Skin epidermis (tissue), 12 donors: ENCODE results near the gene EEF2KMT.
"Not testable (repeated sequence)": the region's sequence is repeated elsewhere in the genome, so short reads cannot be mapped to it uniquely, and the experiment has no call there.

Experiments used
- H3K27ac ChIP-seq, 21 experiments: fragments of 200-600 bp; sonication (generic) in 11 of 21; one replicate each; pipeline ENCODE4 v1.5.0; 2020; ENCODE audit warnings: mild to moderate bottlenecking in 3 of 21, inconsistent platforms in 2 of 21, moderate library complexity in 2 of 21
- H3K4me3 ChIP-seq, 7 experiments: fragments of 200-600 bp; sonication (generic) in 2 of 7; one replicate each; pipeline ENCODE4 v1.5.0; 2020; ENCODE audit warnings: inconsistent platforms in 2 of 7, mild to moderate bottlenecking in 2 of 7, moderate library complexity in 1 of 7

The EEF2KMT gene

DNA sequence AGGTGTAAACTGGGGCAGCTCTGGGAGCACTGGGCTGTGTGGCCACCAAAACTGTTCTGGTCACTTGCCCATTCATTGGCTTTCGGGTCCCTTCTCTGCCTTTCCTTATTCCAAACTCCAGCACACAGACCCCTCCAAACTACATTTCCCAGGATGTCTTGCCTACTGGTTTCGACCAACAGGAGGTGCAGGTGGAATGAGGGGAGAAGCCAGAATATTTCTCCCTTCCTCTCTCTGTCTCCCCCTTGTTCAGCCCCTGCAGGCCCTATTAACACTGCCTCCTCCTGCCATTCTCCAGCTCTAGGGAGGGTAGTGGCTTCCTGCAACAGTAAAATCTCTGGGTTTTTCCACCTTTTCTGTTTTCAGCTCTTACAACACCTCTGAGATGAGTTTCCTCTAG is 50.7 kb downstream of the EEF2KMT start:
- H3K4me3 ChIP-seq, result no peak overlapping the region
- no peak overlapping the region for H3K27ac ChIP-seq

DNA sequence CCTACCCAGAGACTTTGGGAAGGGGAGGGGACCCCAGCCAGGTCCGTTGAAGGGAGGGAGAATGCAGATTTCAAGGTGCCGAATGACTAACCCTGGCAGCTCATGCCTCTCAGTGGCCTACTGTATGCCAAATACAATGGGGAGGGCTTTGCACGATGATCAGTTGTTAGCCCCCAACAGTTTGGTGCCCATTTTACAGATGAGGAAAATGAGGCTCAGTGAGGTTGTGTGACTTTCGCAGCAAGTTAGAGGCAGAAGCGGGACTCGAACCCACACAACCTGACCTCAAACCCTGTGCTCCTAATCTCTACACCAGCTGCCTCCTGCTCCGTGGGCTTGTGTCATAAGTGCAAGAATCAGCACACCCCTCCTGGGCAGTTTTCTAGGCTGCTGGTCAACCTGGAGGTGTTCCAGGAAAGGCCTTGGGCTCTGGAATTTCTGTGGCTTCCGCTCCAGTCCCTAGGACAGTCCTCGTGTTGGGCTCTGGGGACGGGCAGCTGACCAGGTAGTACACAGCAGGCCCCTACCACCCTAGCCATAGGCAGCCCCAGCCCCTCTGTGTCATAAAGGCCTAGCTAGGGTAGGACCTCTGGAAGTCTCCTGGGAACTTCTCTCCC is 52.0 kb downstream of the EEF2KMT start:
- Histone ChIP-seq H3K4me3 (no peak overlapping the region), H3K27ac (no peak overlapping the region)

DNA sequence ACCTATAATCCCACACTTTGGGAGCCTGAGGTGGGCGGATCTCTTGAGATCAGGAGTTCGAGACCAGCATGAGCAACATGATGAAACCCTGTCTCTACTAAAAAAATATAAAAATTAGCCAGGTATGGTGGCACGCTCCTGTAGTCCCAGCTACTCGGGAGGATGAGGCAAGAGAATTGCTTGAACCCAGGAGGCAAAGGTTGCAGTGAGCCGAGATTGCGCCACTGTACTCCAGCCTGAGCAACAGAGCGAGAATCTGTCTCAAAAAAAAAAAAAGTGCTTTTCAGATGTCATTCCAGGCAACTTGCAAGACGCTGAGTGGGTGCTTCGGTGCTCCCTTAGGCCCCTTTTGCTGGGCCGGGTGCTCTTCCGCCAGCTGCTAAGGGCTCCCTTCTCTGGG is 53.0 kb downstream of the EEF2KMT start:
- not testable (repeated sequence) for H3K4me3 ChIP-seq, H3K27ac ChIP-seq

GRCh38 chr16:5044011-5044540 is 53.5 kb downstream of the EEF2KMT start:
- no peak overlapping the region for H3K4me3 ChIP-seq
- H3K27ac ChIP-seq, result no peak overlapping the region

GRCh38 chr16:5042574-5043171 is 54.9 kb downstream of the EEF2KMT start:
- Histone ChIP-seq H3K4me3 (no peak overlapping the region), H3K27ac (no peak overlapping the region)

GRCh38 chr16:5041600-5042133 is 55.9 kb downstream of the EEF2KMT start:
- Histone ChIP-seq H3K27ac (no peak overlapping the region), H3K4me3 (no peak overlapping the region)

DNA sequence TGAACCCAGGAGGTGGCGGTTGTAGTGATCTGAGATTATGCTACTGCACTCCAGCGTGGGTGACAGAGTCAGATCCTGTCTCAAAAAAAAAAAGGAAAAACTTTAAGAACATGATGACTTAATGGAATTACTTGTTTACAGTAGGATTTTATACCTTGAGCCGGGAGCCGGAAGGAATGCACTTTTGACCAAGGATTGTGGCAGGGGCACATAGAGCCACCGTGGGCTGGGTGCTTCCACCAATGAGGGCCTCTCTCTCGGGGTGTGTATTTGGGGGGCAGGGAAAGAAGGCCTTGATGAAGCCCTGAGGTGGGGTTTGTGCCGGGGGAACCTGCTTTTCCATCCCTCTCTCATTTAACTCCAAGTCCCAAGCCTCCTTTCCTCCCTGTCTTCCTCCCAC is 57.1 kb downstream of the EEF2KMT start:
- Histone ChIP-seq H3K4me3 (no peak overlapping the region), H3K27ac (no peak overlapping the region)

- Histone ChIP-seq H3K27ac (no peak overlapping the region), H3K4me3 (no peak overlapping the region)
These were observed 61.1 kb downstream of the EEF2KMT start for GRCh38 chr16:5036228-5037156.

- no peak overlapping the region for H3K27ac ChIP-seq
- no peak overlapping the region for H3K4me3 ChIP-seq
These were observed 61.7 kb downstream of the EEF2KMT start for GRCh38 chr16:5035909-5036227.
